K562 (cell line): Measurements from ENCODE around the gene ANKS1B.

Source experiments
- ELF1 ChIP-seq: fragments of 200-800 bp; sonication (Bioruptor generic); IDR thresholded peaks from 2 replicates; pipeline ENCODE4 v1.6.1; 2016; ENCODE audit warnings: missing genetic modification characterization, missing compliant biosample characterization
- HCFC1 ChIP-seq: IDR thresholded peaks from 2 replicates; pipeline ENCODE4 v1.6.1; 2012; ENCODE audit warnings: low read depth, low read length, improper control_type of control experiment
- LARP7 ChIP-seq: fragments of 450-650 bp; IDR thresholded peaks from 2 replicates; pipeline ENCODE4 v1.6.1; 2016
- MXI1 ChIP-seq: IDR thresholded peaks from 2 replicates; pipeline ENCODE4 v1.6.1; 2011; ENCODE audit warnings: low read depth, mild to moderate bottlenecking, improper control_type of control experiment, low read length
- TF ChIP-seq, protein P1 (sequence below), 3 experiments: IDR thresholded peaks in 2 of 3; conservative IDR thresholded peaks in 1 of 3; 2 replicates each; pipeline ENCODE4 v1.5.1; 2011 to 2012; ENCODE audit warnings: low read length in 3 of 3, mild to moderate bottlenecking in 3 of 3, control low read depth in 2 of 3, improper control_type of control experiment in 1 of 3, inconsistent platforms in 1 of 3, low read depth in 1 of 3, mixed read lengths in 1 of 3, moderate library complexity in 1 of 3; ENCODE audit not compliant: insufficient read depth in 2 of 3

DNA sequence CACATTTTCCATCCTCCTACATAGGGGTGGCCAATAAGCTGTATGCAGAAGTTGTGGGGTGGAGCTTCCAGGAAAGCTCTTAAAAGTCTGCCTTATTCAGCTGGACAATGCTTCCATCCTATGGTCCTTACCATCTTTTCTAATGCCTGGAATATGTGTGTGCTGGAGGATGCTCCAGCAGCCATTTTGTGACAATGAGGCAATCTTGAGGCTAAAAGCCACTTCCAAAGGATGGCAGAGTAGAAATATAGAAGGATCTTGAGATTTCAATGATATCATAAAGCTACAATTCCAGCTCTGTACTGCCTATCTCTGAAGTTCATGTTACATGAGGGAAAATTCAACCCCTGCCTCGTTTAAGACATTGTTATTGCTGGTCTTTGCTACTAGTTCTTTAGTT lies 1244.0 kb downstream of the ANKS1B start:
- TF ChIP-seq, protein P1, sequence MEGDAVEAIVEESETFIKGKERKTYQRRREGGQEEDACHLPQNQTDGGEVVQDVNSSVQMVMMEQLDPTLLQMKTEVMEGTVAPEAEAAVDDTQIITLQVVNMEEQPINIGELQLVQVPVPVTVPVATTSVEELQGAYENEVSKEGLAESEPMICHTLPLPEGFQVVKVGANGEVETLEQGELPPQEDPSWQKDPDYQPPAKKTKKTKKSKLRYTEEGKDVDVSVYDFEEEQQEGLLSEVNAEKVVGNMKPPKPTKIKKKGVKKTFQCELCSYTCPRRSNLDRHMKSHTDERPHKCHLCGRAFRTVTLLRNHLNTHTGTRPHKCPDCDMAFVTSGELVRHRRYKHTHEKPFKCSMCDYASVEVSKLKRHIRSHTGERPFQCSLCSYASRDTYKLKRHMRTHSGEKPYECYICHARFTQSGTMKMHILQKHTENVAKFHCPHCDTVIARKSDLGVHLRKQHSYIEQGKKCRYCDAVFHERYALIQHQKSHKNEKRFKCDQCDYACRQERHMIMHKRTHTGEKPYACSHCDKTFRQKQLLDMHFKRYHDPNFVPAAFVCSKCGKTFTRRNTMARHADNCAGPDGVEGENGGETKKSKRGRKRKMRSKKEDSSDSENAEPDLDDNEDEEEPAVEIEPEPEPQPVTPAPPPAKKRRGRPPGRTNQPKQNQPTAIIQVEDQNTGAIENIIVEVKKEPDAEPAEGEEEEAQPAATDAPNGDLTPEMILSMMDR (IDR thresholded peaks at IDR 0.05 in 2 of 3, conservative IDR thresholded peaks at IDR 0.05 in 1 of 3; ENCODE audit: insufficient read depth in 2 of 3, low read depth in 1 of 3, low read length in 3 of 3): no peak
- TF ChIP-seq HCFC1 (no peak), MXI1 (no peak), LARP7 (no peak), ELF1 (tag) (no peak)
